Measurements from ENCODE around the gene SKAP1. TPM values are rescaled to one million over a fixed set of nuclear protein-coding genes. Genes with fewer than 3 reads are reported as not detected.

SKAP1 gene
- total RNA-seq, 1 donor from 2014 or later, result not detected

DNA sequence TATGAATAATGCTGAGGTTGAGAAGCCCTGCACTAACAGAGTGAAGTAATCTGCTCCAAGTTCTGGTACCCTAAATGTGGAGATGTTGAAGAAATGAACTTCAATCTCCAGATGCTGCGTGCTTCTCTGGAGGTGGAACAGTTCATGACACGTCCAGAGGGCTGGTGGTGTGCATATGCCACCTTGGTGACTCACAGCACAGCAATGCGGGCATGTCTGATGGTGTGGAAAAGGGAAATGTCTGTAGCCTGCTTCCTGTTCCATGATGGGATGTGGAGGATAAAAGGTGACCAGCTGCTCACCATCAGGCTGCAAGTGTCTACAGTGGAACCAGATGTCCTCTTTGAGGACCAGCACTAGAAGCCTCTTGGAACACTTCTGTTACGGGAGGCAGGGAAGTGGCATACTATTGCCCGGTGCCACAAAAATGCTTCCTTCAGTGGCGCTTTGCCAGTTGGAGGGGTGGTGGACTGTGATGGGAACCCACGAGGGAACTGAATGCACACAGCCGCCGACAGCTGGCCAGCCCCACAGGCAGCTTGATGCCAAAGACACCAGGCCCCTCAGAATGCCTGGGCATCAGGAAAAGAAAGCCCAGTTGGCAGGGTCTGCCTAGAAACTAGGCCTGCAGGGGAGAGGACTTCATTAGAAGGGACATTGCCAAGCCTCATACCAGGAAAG is 302.5 kb downstream of the SKAP1 start:
- no peak overlapping the region for H3K4me3 ChIP-seq (ENCODE audit: low read depth, low read length)
- H3K27me3 ChIP-seq (ENCODE audit: control insufficient read depth, insufficient read depth, low read length), result no peaks in the 10 kb centered on the region
- TF ChIP-seq, protein P1, sequence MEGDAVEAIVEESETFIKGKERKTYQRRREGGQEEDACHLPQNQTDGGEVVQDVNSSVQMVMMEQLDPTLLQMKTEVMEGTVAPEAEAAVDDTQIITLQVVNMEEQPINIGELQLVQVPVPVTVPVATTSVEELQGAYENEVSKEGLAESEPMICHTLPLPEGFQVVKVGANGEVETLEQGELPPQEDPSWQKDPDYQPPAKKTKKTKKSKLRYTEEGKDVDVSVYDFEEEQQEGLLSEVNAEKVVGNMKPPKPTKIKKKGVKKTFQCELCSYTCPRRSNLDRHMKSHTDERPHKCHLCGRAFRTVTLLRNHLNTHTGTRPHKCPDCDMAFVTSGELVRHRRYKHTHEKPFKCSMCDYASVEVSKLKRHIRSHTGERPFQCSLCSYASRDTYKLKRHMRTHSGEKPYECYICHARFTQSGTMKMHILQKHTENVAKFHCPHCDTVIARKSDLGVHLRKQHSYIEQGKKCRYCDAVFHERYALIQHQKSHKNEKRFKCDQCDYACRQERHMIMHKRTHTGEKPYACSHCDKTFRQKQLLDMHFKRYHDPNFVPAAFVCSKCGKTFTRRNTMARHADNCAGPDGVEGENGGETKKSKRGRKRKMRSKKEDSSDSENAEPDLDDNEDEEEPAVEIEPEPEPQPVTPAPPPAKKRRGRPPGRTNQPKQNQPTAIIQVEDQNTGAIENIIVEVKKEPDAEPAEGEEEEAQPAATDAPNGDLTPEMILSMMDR (IDR thresholded peaks at IDR 0.05; ENCODE audit: insufficient read depth, low read length, severe bottlenecking), result no peak
- FAIRE-seq (peak; percentile 92), DNase-seq (ENCODE audit: low read depth) (peak; percentile 91)
- H3K36me3 ChIP-seq (ENCODE audit: control insufficient read depth, insufficient read depth, low read length), result peaks cover 9% of the 10 kb centered on the region

DNA sequence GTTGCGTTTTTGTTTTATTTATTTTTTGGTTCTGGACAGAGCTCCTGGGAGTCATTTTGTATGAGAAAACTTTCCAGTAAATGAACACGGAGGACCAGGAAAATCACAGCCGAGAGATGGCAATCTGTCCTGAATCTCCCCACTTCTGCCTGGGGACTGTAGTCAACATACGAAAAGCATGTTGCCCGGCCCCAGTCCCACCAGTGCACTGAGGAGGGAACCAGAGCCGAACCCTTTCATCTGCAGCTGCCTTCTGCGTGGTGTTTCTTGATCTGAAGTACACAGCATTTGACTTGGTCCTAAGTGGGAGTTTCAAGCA is 303.5 kb downstream of the SKAP1 start:
- DNase-seq (ENCODE audit: low read depth) (no peak), FAIRE-seq (no peak)
- Histone ChIP-seq H3K27me3 (ENCODE audit: control insufficient read depth, insufficient read depth, low read length) (no peaks in the 10 kb centered on the region), H3K4me3 (ENCODE audit: low read depth, low read length) (no peak overlapping the region), H3K36me3 (ENCODE audit: control insufficient read depth, insufficient read depth, low read length) (peaks cover 11% of the 10 kb centered on the region)
- TF ChIP-seq, protein P1 (IDR thresholded peaks at IDR 0.05; ENCODE audit: insufficient read depth, low read length, severe bottlenecking), result no peak

GRCh38 chr17:48125829-48126531 is 304.0 kb downstream of the SKAP1 start:
- no peak for FAIRE-seq
- TF ChIP-seq, protein P1 (IDR thresholded peaks at IDR 0.05; ENCODE audit: insufficient read depth, low read length, severe bottlenecking), result no peak
- no peak for DNase-seq (ENCODE audit: low read depth)
- Histone ChIP-seq H3K4me3 (ENCODE audit: low read depth, low read length) (no peak overlapping the region), H3K27me3 (ENCODE audit: control insufficient read depth, insufficient read depth, low read length) (no peaks in the 10 kb centered on the region), H3K36me3 (ENCODE audit: control insufficient read depth, insufficient read depth, low read length) (peaks cover 14% of the 10 kb centered on the region)

- TF ChIP-seq, protein P1 (IDR thresholded peaks at IDR 0.05; ENCODE audit: insufficient read depth, low read length, severe bottlenecking), result no peak
- Histone ChIP-seq H3K27me3 (ENCODE audit: control insufficient read depth, insufficient read depth, low read length) (no peaks in the 10 kb centered on the region), H3K4me3 (ENCODE audit: low read depth, low read length) (no peak overlapping the region), H3K36me3 (ENCODE audit: control insufficient read depth, insufficient read depth, low read length) (peaks cover 19% of the 10 kb centered on the region)
- FAIRE-seq (no peak), DNase-seq (ENCODE audit: low read depth) (no peak)
These were observed 306.1 kb downstream of the SKAP1 start for GRCh38 chr17:48123776-48124388.

- no peak for FAIRE-seq
These were observed 306.9 kb downstream of the SKAP1 start for GRCh38 chr17:48123111-48123510.

More at GRCh38 chr17:48123111-48123510, 306.9 kb downstream of the SKAP1 start:
- Histone ChIP-seq H3K27me3 (ENCODE audit: control insufficient read depth, insufficient read depth, low read length) (no peaks in the 10 kb centered on the region), H3K4me3 (ENCODE audit: low read depth, low read length) (no peak overlapping the region), H3K36me3 (ENCODE audit: control insufficient read depth, insufficient read depth, low read length) (peaks cover 21% of the 10 kb centered on the region)
- DNase-seq (ENCODE audit: low read depth), result no peak
- TF ChIP-seq, protein P1 (IDR thresholded peaks at IDR 0.05; ENCODE audit: insufficient read depth, low read length, severe bottlenecking), result no peak

Measured in bronchial epithelial cell (primary cell).